Endodermal cell (in vitro differentiated cells): ENCODE measurements around the gene NOD2. TPM values are rescaled to one million over a fixed set of nuclear protein-coding genes. Genes with fewer than 3 reads are reported as not detected.

Experiments
- DNase-seq: peaks from one replicate; pipeline ENCODE4 v3.0.0-alpha.2; 2017
- H3K27ac ChIP-seq: 2 replicates; pipeline ENCODE4 v1.5.1; 2013; ENCODE audit warnings: mild to moderate bottlenecking, low read depth, low read length, moderate library complexity
- H3K27me3 ChIP-seq: 2 replicates; pipeline ENCODE4 v1.6.1; 2013; ENCODE audit warnings: mild to moderate bottlenecking, low read length, moderate library complexity; ENCODE audit not compliant: insufficient read depth, control insufficient read depth, poor library complexity, severe bottlenecking
- H3K36me3 ChIP-seq: 2 replicates; pipeline ENCODE4 v1.7.0; 2013; ENCODE audit warnings: mild to moderate bottlenecking, low read length, moderate library complexity; ENCODE audit not compliant: control insufficient read depth, insufficient read depth
- H3K4me1 ChIP-seq: one replicate; pipeline ENCODE4 v1.7.0; 2013; ENCODE audit warnings: low read length; ENCODE audit not compliant: control insufficient read depth, insufficient read depth
- H3K4me3 ChIP-seq: 2 replicates; pipeline ENCODE4 v1.5.1; 2013; ENCODE audit warnings: mild to moderate bottlenecking, low read length, moderate library complexity
- H3K9ac ChIP-seq: 2 replicates; pipeline ENCODE4 v1.6.1; 2013; ENCODE audit warnings: mild to moderate bottlenecking, low read length, moderate library complexity; ENCODE audit not compliant: poor library complexity, severe bottlenecking; ENCODE audit errors: extremely low read depth
- H3K9me3 ChIP-seq: 2 replicates; pipeline ENCODE4 v1.6.1; 2013; ENCODE audit warnings: mild to moderate bottlenecking, low read length, moderate library complexity; ENCODE audit not compliant: control insufficient read depth
- H3K27ac Mint-ChIP-seq: 2 replicates; pipeline ENCODE4 v1.8.0; 2020; ENCODE audit warnings: mixed read lengths
- H3K27me3 Mint-ChIP-seq: 2 replicates; pipeline ENCODE4 v1.8.0; 2021; ENCODE audit warnings: mild to moderate bottlenecking, mixed read lengths; ENCODE audit not compliant: insufficient read depth
- H3K36me3 Mint-ChIP-seq: 2 replicates; pipeline ENCODE4 v1.8.0; 2020; ENCODE audit warnings: low read depth, mixed read lengths
- H3K4me1 Mint-ChIP-seq: 2 replicates; pipeline ENCODE4 v1.8.0; 2020; ENCODE audit warnings: mixed read lengths
- H3K4me3 Mint-ChIP-seq: 2 replicates; pipeline ENCODE4 v1.8.0; 2020; ENCODE audit warnings: mild to moderate bottlenecking, moderate library complexity, mixed read lengths
- H3K9me3 Mint-ChIP-seq: 2 replicates; pipeline ENCODE4 v1.8.0; 2020; ENCODE audit warnings: mild to moderate bottlenecking, mixed read lengths
- WGBS, 2 experiments: methylation state at CpG; one replicate each; pipeline versions ENCODE4 v1.1.5 to v1.1.7; 2013; ENCODE audit warnings: missing lambda C conversion rate in 2 of 2, mixed read lengths in 1 of 2; ENCODE audit not compliant: insufficient coverage in 1 of 2, insufficient read length in 1 of 2; 5-methylcytosine and 5-hydroxymethylcytosine counted together
- total RNA-seq, 2 donors: library from RNA; stranded (reverse); fragmentation: NEBNext Ultra II Directional in 1 of 2; extraction: Animal tissue kit (Norgen Biotek cat#: 25700) in 1 of 2; gene quantifications; 2 replicates in 1 of 2; 3 replicates in 1 of 2; pipeline ENCODE4 v1.2.1, GENCODE V29; 2021
- TF ChIP-seq, protein P1 (sequence below): fragments of 200-600 bp; sonication (generic); conservative IDR thresholded peaks from 2 replicates; pipeline ENCODE4 v1.5.0; 2021; ENCODE audit warnings: antibody characterized with exemption, mild to moderate bottlenecking

The NOD2 gene
- total RNA-seq, 2 donors from 2014 or later = 0.33 to 0.42 TPM

DNA sequence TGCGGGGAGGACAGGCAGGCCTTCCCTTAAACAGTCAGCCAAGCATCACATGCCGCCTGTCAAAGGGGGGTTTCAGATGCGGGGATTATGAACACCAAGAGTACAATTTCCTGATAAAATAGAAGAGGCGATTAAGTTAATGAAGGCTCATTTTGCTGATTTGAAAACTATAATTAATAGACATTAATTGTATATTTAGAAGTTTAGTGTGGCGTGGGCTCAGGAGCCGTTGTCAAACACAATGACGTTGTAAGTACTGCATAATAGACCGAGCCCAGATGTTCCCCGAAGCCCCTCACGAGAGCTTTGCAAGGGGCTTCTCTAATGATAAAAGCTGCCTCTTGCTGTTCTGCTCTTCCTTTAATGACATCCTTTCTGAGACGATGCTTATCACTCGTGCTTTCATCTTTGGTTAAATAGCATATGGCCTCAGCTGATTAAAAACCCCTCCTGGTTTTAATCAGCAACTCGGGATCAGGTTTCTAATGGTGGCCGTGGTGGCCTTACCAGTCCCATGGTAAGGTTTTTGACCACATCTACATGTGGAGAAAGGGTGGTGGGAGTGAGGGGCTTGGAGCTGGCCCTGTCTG lies 40.5 kb upstream of the NOD2 start:
- H3K27me3 ChIP-seq = no peaks in the 10 kb centered on the region
- H3K36me3 ChIP-seq = no peaks in the 10 kb centered on the region
- TF ChIP-seq, protein P1, sequence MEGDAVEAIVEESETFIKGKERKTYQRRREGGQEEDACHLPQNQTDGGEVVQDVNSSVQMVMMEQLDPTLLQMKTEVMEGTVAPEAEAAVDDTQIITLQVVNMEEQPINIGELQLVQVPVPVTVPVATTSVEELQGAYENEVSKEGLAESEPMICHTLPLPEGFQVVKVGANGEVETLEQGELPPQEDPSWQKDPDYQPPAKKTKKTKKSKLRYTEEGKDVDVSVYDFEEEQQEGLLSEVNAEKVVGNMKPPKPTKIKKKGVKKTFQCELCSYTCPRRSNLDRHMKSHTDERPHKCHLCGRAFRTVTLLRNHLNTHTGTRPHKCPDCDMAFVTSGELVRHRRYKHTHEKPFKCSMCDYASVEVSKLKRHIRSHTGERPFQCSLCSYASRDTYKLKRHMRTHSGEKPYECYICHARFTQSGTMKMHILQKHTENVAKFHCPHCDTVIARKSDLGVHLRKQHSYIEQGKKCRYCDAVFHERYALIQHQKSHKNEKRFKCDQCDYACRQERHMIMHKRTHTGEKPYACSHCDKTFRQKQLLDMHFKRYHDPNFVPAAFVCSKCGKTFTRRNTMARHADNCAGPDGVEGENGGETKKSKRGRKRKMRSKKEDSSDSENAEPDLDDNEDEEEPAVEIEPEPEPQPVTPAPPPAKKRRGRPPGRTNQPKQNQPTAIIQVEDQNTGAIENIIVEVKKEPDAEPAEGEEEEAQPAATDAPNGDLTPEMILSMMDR = no peak
- no peak overlapping the region for H3K9ac ChIP-seq
- no peaks in the 10 kb centered on the region for H3K27me3 Mint-ChIP-seq
- H3K4me1 ChIP-seq = no peaks in the 10 kb centered on the region
- H3K36me3 Mint-ChIP-seq = no peaks in the 10 kb centered on the region
- no peaks in the 10 kb centered on the region for H3K9me3 ChIP-seq
- no peaks in the 10 kb centered on the region for H3K9me3 Mint-ChIP-seq
- WGBS, 2 experiments = 79 to 85% methylated on average over 9 to 14 of the region's 14 CpGs
- no peak overlapping the region for H3K4me3 ChIP-seq
- H3K4me3 Mint-ChIP-seq = no peak overlapping the region
- H3K27ac ChIP-seq = no peak overlapping the region
- no peak for DNase-seq
- H3K27ac Mint-ChIP-seq = no peak overlapping the region
- H3K4me1 Mint-ChIP-seq = peaks cover 4% of the 10 kb centered on the region

DNA sequence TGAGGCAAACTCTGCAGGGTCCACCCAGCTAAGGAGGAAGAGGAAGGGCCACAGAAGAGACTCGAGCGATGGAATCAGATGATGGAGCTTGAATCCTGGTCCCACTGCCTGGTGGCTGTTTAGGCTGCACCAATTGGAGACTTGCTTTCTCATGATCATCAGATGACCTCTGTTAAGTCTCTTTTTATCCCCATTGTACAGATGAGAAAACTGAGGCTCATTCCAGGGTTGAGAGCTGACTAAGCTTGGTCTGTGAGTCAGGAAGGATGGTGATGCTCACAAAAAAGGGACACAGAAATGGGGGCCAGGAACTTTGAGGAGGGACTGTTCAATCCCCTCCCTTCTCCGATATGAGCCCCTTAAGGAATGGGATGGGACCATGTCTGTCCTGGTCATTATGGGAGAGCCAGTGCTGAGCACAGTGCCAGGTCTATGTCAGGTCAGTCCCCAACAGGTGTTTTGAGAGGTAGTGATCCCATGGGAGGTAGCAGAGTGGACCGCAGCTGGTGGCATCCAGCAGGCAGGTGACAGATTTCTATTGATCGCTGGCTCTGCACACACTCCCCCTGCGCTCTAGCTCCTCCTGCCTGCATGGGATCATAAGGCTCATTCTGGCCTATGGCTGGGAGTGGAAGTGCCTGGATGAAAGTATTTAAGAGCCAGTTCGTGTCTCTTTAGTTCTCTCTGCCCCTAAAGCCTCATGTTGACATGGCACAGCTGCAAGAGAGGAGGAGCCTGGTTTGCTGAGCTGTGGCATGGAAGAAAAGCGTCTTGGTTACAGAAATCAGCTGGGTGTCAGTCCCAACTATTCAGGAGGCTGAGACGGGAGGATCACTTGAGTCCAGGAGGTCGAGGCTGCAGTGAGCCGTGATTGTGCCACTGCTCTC lies 39.5 kb upstream of the NOD2 start:
- DNase-seq = no peak
- WGBS, 2 experiments = 86 to 93% methylated on average over 8 to 11 of the region's 11 CpGs
- no peaks in the 10 kb centered on the region for H3K9me3 Mint-ChIP-seq
- no peaks in the 10 kb centered on the region for H3K9me3 ChIP-seq
- no peaks in the 10 kb centered on the region for H3K36me3 Mint-ChIP-seq
- H3K36me3 ChIP-seq = no peaks in the 10 kb centered on the region
- TF ChIP-seq, protein P1 = no peak
- no peak overlapping the region for H3K27ac ChIP-seq
- no peaks in the 10 kb centered on the region for H3K27me3 ChIP-seq
- H3K27me3 Mint-ChIP-seq = peaks cover 1% of the 10 kb centered on the region
- H3K4me1 ChIP-seq = no peaks in the 10 kb centered on the region
- no peak overlapping the region for H3K27ac Mint-ChIP-seq
- H3K4me3 Mint-ChIP-seq = no peak overlapping the region
- no peak overlapping the region for H3K9ac ChIP-seq
- no peak overlapping the region for H3K4me3 ChIP-seq
- H3K4me1 Mint-ChIP-seq = peaks cover 4% of the 10 kb centered on the region

DNA sequence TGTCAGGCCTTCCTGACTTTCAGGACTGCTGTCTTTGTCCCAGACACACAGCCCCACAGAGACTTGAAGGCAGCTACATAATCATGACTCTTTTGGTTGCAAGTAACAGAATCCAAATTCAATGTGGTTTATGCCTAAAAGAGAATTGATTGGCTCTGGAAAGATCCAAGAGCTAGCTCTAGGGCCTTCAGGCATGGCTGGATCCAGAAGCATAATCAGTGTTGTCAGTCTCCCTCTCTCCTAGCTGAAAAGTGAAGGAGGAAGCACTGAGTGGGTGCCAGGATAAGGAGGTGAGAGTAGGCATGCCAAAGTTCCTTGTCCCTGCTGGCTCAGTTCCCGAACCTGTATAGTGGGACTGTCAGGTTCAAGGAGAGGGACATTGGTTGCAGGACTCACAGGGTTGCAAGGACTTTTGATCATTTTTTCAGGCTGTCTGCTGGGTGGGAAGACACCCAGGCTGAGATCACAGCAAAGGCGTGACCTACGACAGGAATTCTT lies 37.8 kb upstream of the NOD2 start:
- no peaks in the 10 kb centered on the region for H3K4me1 ChIP-seq
- no peak overlapping the region for H3K9ac ChIP-seq
- TF ChIP-seq, protein P1 = no peak
- H3K27me3 Mint-ChIP-seq = peaks cover 1% of the 10 kb centered on the region
- no peaks in the 10 kb centered on the region for H3K27me3 ChIP-seq
- no peaks in the 10 kb centered on the region for H3K36me3 ChIP-seq
- no peak overlapping the region for H3K27ac Mint-ChIP-seq
- H3K4me1 Mint-ChIP-seq = peaks cover 4% of the 10 kb centered on the region
- H3K4me3 Mint-ChIP-seq = no peak overlapping the region
- WGBS, 2 experiments = 80 to 100% methylated on average over 1 to 3 of the region's 3 CpGs
- no peak for DNase-seq
- no peaks in the 10 kb centered on the region for H3K9me3 ChIP-seq
- H3K4me3 ChIP-seq = no peak overlapping the region
- no peaks in the 10 kb centered on the region for H3K36me3 Mint-ChIP-seq
- H3K27ac ChIP-seq = no peak overlapping the region
- H3K9me3 Mint-ChIP-seq = no peaks in the 10 kb centered on the region
